Measurements from ENCODE around the gene NTN1.

GRCh38 chr17:9253308-9253707, 232.0 kb downstream of the NTN1 start:
- TF ChIP-seq CTCF (IDR thresholded peaks at IDR 0.05; ENCODE audit: low read depth, low read length) (no peak), EZH2phosphoT487 (IDR thresholded peaks at IDR 0.05; ENCODE audit: low read depth) (no peak)

All from OCI-LY3 (cell line).